CD4-positive, alpha-beta memory T cell (primary cell): Measurements from ENCODE around the gene SLCO1A2. TPM values are rescaled to one million over a fixed set of nuclear protein-coding genes. Genes with fewer than 3 reads are reported as not detected.

Experiments
- CTCF ChIA-PET: fragments of 350-600 bp; sonication (Branson Sonifier 250); formaldehyde crosslinking; loops from one replicate; lab custom pipeline; 2021; ENCODE audit warnings: inconsistent platforms; ENCODE audit not compliant: partially characterized antibody; lab: Charles Lee
- POLR2A ChIA-PET: fragments of 350-600 bp; sonication (Branson Sonifier 250); formaldehyde crosslinking; loops from one replicate; lab custom pipeline; 2021; ENCODE audit not compliant: partially characterized antibody; lab: Charles Lee
- DNase-seq, 5 donors: peaks; one replicate each; pipeline versions ENCODE4 v3.0.0 to v3.0.0-alpha.2; 2020 to 2022; ENCODE audit warnings: mixed read lengths in 1 of 5
- H3K27ac ChIP-seq: one replicate; pipeline ENCODE4 v1.7.0; 2013; ENCODE audit warnings: low read depth, low read length
- H3K27me3 ChIP-seq: 2 replicates; pipeline ENCODE4 v1.7.0; 2013; ENCODE audit warnings: mild to moderate bottlenecking, low read length, moderate library complexity; ENCODE audit not compliant: insufficient read depth
- H3K36me3 ChIP-seq: 2 replicates; pipeline ENCODE4 v1.7.0; 2013; ENCODE audit warnings: mild to moderate bottlenecking, low read length, moderate library complexity; ENCODE audit not compliant: insufficient read depth
- H3K4me1 ChIP-seq: 2 replicates; pipeline ENCODE4 v1.7.0; 2013; ENCODE audit warnings: mild to moderate bottlenecking, low read length, moderate library complexity; ENCODE audit not compliant: insufficient read depth
- H3K4me3 ChIP-seq, 2 donors: one replicate each; pipeline ENCODE4 v1.7.0; 2013; ENCODE audit warnings: low read length in 2 of 2, mild to moderate bottlenecking in 1 of 2
- H3K9me3 ChIP-seq, 2 donors: one replicate each; pipeline ENCODE4 v1.7.0; 2013; ENCODE audit warnings: low read length in 2 of 2, control low read depth in 1 of 2; ENCODE audit not compliant: control insufficient read depth in 1 of 2
- H3K27ac Mint-ChIP-seq, 7 donors: one replicate each; pipeline ENCODE4 v1.8.0; 2020 to 2021; ENCODE audit warnings: mixed read lengths in 7 of 7, mild to moderate bottlenecking in 6 of 7, inconsistent platforms in 3 of 7, moderate library complexity in 3 of 7
- H3K27me3 Mint-ChIP-seq, 2 donors: one replicate each; pipeline ENCODE4 v1.8.0; 2020 to 2021; ENCODE audit warnings: mixed read lengths in 2 of 2
- H3K36me3 Mint-ChIP-seq, 2 donors: one replicate each; pipeline ENCODE4 v1.8.0; 2020 to 2021; ENCODE audit warnings: mixed read lengths in 2 of 2, inconsistent platforms in 1 of 2, mild to moderate bottlenecking in 1 of 2
- H3K4me1 Mint-ChIP-seq, 4 donors: one replicate each; pipeline ENCODE4 v1.8.0; 2020 to 2021; ENCODE audit warnings: mixed read lengths in 4 of 4, mild to moderate bottlenecking in 1 of 4
- H3K4me3 Mint-ChIP-seq, 8 donors: one replicate each; pipeline ENCODE4 v1.8.0; 2020 to 2021; ENCODE audit warnings: mixed read lengths in 8 of 8, mild to moderate bottlenecking in 7 of 8, moderate library complexity in 6 of 8, inconsistent platforms in 3 of 8
- H3K9me3 Mint-ChIP-seq, 8 donors: one replicate each; pipeline ENCODE4 v1.8.0; 2020 to 2021; ENCODE audit warnings: mixed read lengths in 8 of 8, mild to moderate bottlenecking in 5 of 8, inconsistent platforms in 3 of 8, moderate library complexity in 1 of 8
- intact Hi-C: fragments of 100-400 bp; cut with micrococcal nuclease; formaldehyde crosslinking; loops from one replicate; pipeline ENCODE4 v1.15.1; 2023
- polyA plus RNA-seq, 2 donors: library from polyadenylated mRNA; unstranded; fragments of 300-500 nt; fragmentation: Illumina TruSeq; gene quantifications; one replicate each; pipeline ENCODE4 v1.2.3, GENCODE V29; 2021
- total RNA-seq, 2 experiments: library from RNA; stranded (reverse); gene quantifications; one replicate each; pipeline ENCODE4 v1.2.3, GENCODE V29; 2021

Gene SLCO1A2
- total and polyA plus RNA-seq, 4 experiments from 2014 or later, result not detected

DNA sequence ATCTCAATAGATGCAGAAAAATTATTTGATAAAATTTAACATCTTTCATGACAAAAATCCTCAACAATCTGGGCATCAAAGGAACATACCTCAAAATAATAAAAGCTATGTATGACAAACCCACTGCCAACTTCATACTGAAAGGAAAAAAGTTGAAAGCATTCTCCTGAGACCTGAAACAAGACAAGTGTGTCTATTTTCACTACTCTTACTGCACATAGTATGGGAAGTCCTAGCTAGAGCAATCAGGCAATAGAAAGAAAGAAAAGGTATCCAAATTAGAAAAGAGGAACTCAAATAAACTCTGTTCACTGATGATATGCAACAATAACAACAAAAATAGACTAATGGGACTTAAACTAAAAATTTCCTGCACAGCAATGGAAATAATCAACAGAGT is 113.6 kb downstream of the SLCO1A2 start:
- Mint-ChIP-seq H3K4me1 (no peaks in the 10 kb centered on the region), H3K4me3 (no peak overlapping the region), H3K36me3 (no peaks in the 10 kb centered on the region), H3K27ac (no peak overlapping the region), H3K27me3 (peaks cover 0 to 1% of the 10 kb centered on the region in 2 donors), H3K9me3 (no peaks in the 10 kb centered on the region)
- ChIA-PET POLR2A (no interaction called here), CTCF (no interaction called here)
- Histone ChIP-seq H3K4me1 (no peaks in the 10 kb centered on the region), H3K27ac (no peak overlapping the region), H3K27me3 (no peaks in the 10 kb centered on the region), H3K4me3 (no peak overlapping the region), H3K36me3 (no peaks in the 10 kb centered on the region), H3K9me3 (no peaks in the 10 kb centered on the region)
- DNase-seq, result no peak
- intact Hi-C loops, result no loop called here

DNA sequence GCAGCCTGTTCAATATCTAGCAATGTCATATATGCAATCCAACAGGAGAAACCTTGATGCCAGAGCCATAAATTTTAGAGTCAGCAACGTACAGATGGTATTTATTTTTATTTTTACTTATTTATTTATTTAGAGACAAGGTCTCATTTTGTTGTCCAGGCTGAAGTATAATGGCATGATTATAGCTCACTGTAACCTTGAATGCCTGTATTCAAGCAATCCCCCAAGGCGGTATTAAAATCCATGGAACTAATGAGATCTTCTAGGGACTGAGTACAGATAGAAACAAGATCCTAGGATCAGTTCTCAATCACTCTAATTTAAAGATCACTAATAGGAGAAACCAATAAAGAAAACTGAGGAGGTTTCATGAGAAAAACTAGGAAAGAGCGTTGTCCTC is 114.5 kb downstream of the SLCO1A2 start:
- peaks cover 0 to 1% of the 10 kb centered on the region in 2 donors for H3K27me3 Mint-ChIP-seq
- no peaks in the 10 kb centered on the region for H3K36me3 Mint-ChIP-seq
- H3K27ac Mint-ChIP-seq, result no peak overlapping the region
- DNase-seq, result no peak
- Histone ChIP-seq H3K4me3 (no peak overlapping the region), H3K27ac (no peak overlapping the region), H3K4me1 (no peaks in the 10 kb centered on the region), H3K27me3 (no peaks in the 10 kb centered on the region), H3K9me3 (no peaks in the 10 kb centered on the region), H3K36me3 (no peaks in the 10 kb centered on the region)
- no peak overlapping the region for H3K4me3 Mint-ChIP-seq
- no peaks in the 10 kb centered on the region for H3K9me3 Mint-ChIP-seq
- H3K4me1 Mint-ChIP-seq, result no peaks in the 10 kb centered on the region
- intact Hi-C loops, result no loop called here
- CTCF ChIA-PET, result no interaction called here
- POLR2A ChIA-PET, result no interaction called here

DNA sequence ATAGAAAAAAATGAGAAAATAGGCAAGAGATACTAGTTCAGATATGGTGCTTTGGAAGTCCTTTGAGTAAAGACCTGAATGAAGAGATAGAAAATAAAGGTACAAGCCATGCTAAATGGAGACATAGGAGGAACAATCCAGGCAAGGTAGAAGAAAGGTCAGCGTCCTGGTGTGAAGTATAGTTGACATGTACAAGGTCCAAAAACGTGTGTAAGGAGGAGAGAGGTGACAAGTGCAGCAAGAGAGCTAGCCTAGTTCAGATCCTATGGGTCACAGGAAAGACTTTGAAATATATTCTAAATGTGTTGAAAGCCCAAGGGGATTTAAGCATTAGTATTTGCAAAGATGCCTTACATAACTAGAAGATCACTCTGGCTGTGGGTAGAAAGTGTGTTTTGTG is 115.5 kb downstream of the SLCO1A2 start:
- ChIA-PET POLR2A (no interaction called here), CTCF (no interaction called here)
- Mint-ChIP-seq H3K27ac (no peak overlapping the region), H3K4me3 (no peak overlapping the region), H3K27me3 (peaks cover 0 to 1% of the 10 kb centered on the region in 2 donors), H3K9me3 (peaks cover 0 to 6% (median 0%) of the 10 kb centered on the region in 8 donors), H3K36me3 (no peaks in the 10 kb centered on the region), H3K4me1 (no peaks in the 10 kb centered on the region)
- no peaks in the 10 kb centered on the region for H3K9me3 ChIP-seq
- H3K4me3 ChIP-seq, result no peak overlapping the region
- H3K4me1 ChIP-seq, result no peaks in the 10 kb centered on the region
- DNase-seq, result no peak
- intact Hi-C loops, result no loop called here
- no peak overlapping the region for H3K27ac ChIP-seq
- H3K27me3 ChIP-seq, result no peaks in the 10 kb centered on the region
- H3K36me3 ChIP-seq, result no peaks in the 10 kb centered on the region

Other genes starting within 250 kb of the SLCO1A2 start
- not detected for gene SLCO1B1, start 203.7 kb downstream of the SLCO1A2 start, total RNA-seq
- not detected for gene SLCO1B1, start 203.7 kb downstream of the SLCO1A2 start, polyA plus RNA-seq
- gene IAPP, start 38.0 kb upstream of the SLCO1A2 start, total RNA-seq, result not detected
- gene IAPP, start 38.0 kb upstream of the SLCO1A2 start, polyA plus RNA-seq, result not detected
- 10 to 100 TPM; 35.7 to 41.0 TPM for gene PYROXD1, start 102.7 kb upstream of the SLCO1A2 start, total RNA-seq
- 10 to 100 TPM; 26.8 to 41.0 TPM for gene PYROXD1, start 102.7 kb upstream of the SLCO1A2 start, polyA plus RNA-seq
- 10 to 100 TPM; 64.0 to 67.8 TPM for gene RECQL, start 166.7 kb upstream of the SLCO1A2 start, total RNA-seq
- 10 to 100 TPM; 90.0 to 91.7 TPM for gene RECQL, start 166.7 kb upstream of the SLCO1A2 start, polyA plus RNA-seq
- gene GOLT1B, start 166.9 kb upstream of the SLCO1A2 start, total RNA-seq, result 10 to 100 TPM; 33.0 to 39.1 TPM
- 10 to 100 TPM; 33.5 to 37.1 TPM for gene GOLT1B, start 166.9 kb upstream of the SLCO1A2 start, polyA plus RNA-seq
- gene SPX, start 191.4 kb upstream of the SLCO1A2 start, total RNA-seq, result under 1 TPM; 0.49 to 0.78 TPM
- gene SPX, start 191.4 kb upstream of the SLCO1A2 start, polyA plus RNA-seq, result under 1 TPM in 1 of 2 donors, not detected in 1; 0.63 TPM